Right cardiac atrium (tissue), 5 donors: Measurements from ENCODE around the gene DNAH7. TPM values are rescaled to one million over a fixed set of nuclear protein-coding genes. Genes with fewer than 3 reads are reported as not detected.

Experiments used
- ATAC-seq, 2 donors: fragments of 200-7000 bp; cut with Tn5 transposase; one replicate each; pipeline versions ENCODE4 v1.8.0 to v1.9.1; 2020; ENCODE audit warnings: moderate library complexity in 2 of 2, mild to moderate bottlenecking in 1 of 2
- DNase-seq, 3 donors: peaks; one replicate each; pipeline ENCODE4 v3.0.0-alpha.2; 2020
- H3K27ac ChIP-seq: one replicate; pipeline ENCODE4 v1.5.1; 2013; ENCODE audit warnings: mild to moderate bottlenecking, low read length, control low read depth, moderate library complexity
- H3K27me3 ChIP-seq: one replicate; pipeline ENCODE4 v1.6.1; 2013; ENCODE audit not compliant: control insufficient read depth, insufficient read depth
- H3K4me1 ChIP-seq: one replicate; pipeline ENCODE4 v1.6.1; 2013; ENCODE audit warnings: low read length; ENCODE audit not compliant: control insufficient read depth, insufficient read depth
- H3K4me3 ChIP-seq: one replicate; pipeline ENCODE4 v1.5.1; 2013; ENCODE audit warnings: low read length, control low read depth
- H3K9me3 ChIP-seq: one replicate; pipeline ENCODE4 v1.6.1; 2013; ENCODE audit warnings: low read length; ENCODE audit not compliant: control insufficient read depth
- WGBS: extraction: QIAGEN DNeasy Blood & Tissue Kit; methylation state at CpG from one replicate; pipeline ENCODE4 v1.1.7; 2013; 5-methylcytosine and 5-hydroxymethylcytosine counted together
- intact Hi-C, 4 donors: fragments of 100-400 bp; cut with DNase I; formaldehyde crosslinking; loops; one replicate each; pipeline versions ENCODE4 v1.11.0 to v1.14.0; 2022 to 2023
- polyA plus RNA-seq: library from polyadenylated mRNA; stranded (reverse); fragments of 200-250 nt; gene quantifications from one replicate; pipeline ENCODE4 v1.2.3, GENCODE V29; 2013
- total RNA-seq, 4 donors: library from RNA; stranded (reverse); fragmentation: NEBNext Ultra II Directional; extraction: Animal tissue kit (Norgen Biotek cat#: 25700); gene quantifications; one replicate each; pipeline ENCODE4 v1.2.1, GENCODE V29; 2021
- donor health status: healthy with polysubstance abuse.
- donor health status: DM: no; HTN: yes; CAD: no.
- donor health status: DM: no; HTN: no; CAD: no.
- donor health status: DM: no; HTN: yes; CAD: no; lungs with severe emphysema.
- donor health status: DM: yes; HTN: yes; CAD: no.

Gene DNAH7
- total and polyA plus RNA-seq, 5 donors, result 0.16 to 0.77 (median 0.48) TPM

- H3K27ac ChIP-seq, result no peak overlapping the region
- H3K9me3 ChIP-seq, result no peaks in the 10 kb centered on the region
- intact Hi-C loops, result no loop called here
- DNase-seq (no peak), ATAC-seq (no peak)
- 85% methylated on average over 7 of the region's 7 CpGs for WGBS
- no peak overlapping the region for H3K4me3 ChIP-seq
- H3K4me1 ChIP-seq, result no peaks in the 10 kb centered on the region
- no peaks in the 10 kb centered on the region for H3K27me3 ChIP-seq
These were observed 312.3 kb downstream of the DNAH7 start for GRCh38 chr2:195756218-195756942.

DNA sequence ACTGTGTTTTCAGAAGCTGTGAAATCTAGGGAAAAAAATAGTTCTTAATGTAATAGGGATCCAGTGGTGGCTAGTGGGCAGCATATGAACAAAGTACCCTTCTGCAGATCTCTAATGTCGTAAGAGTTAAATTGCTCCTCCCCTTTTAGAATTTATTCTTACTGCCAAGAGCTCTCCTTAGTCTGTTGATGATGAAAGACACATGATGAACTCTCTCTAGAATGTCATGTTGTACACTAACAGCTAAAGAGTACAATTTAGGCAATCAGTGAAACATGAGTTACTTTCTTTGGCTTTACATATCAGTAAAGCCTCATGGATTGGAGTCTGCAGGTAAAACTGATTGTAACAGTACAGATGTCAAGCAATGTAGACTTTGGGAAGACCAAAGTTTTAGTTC, 327.4 kb downstream of the DNAH7 start:
- no peak overlapping the region for H3K27ac ChIP-seq
- ATAC-seq (no peak), DNase-seq (no peak)
- WGBS, result 99% methylated on average over 1 of the region's 1 CpG
- H3K27me3 ChIP-seq, result no peaks in the 10 kb centered on the region
- no peaks in the 10 kb centered on the region for H3K9me3 ChIP-seq
- no peak overlapping the region for H3K4me3 ChIP-seq
- intact Hi-C loops, result no loop called here
- H3K4me1 ChIP-seq, result no peaks in the 10 kb centered on the region

DNA sequence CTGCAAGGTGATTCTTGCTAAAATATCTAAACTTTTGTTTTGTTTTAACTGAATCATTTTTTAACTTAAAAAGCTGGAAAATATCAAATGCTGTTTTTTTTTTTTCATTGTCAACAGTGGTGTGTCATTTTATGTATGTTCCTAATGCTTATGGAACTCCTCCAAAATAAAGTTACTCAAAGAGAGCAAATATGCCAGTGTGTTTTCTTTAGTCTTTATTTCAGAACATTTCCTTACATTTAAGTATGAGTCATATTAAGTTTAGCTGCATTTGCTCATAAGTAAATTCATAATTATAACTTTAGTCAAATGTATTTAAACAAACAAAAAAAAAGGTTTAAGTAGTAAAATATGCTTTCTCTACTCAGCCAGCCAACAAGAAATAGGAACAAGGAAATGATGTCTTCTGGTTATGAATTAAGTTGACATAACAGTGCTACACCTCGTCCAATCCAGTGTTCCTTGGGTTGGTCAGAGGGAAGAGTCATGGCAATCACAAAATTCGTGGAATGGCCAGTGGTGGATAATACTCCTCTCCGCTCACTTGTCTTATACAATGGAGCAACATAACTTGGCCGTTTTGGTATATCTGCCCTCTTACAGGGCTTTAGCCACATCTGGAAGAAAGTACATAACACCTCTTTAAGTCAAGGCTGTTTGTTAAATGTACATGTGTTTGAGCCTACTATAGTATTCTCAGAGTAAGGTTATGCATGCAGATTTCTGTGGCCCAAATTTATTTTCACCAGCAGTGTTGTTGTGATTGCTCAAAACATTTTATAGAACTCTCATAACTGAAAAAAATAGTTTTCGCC, 330.9 kb downstream of the DNAH7 start:
- DNase-seq (no peak), ATAC-seq (no peak)
- H3K9me3 ChIP-seq, result no peaks in the 10 kb centered on the region
- H3K27ac ChIP-seq, result no peak overlapping the region
- H3K4me3 ChIP-seq, result no peak overlapping the region
- H3K4me1 ChIP-seq, result no peaks in the 10 kb centered on the region
- no peaks in the 10 kb centered on the region for H3K27me3 ChIP-seq
- 85% methylated on average over 5 of the region's 5 CpGs for WGBS
- intact Hi-C loops, result no loop called here

DNA sequence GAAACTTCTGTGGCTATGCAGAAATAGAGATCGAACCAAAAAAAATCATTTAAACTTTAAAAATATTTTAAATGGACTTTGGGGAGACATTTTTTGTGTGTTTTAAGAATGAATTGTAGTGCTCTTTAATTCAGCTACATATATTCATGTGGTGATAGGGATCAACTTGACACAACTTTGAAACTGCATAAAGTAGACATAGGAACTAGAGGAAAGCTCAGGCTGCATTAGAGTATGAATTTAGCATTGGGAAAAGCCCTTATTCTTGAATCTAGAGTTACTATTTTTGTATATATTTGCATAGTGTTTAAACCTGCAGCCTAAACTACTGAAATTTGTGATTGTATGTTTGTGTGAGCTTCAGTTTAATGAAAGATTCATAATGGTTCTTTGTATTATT, 333.3 kb downstream of the DNAH7 start:
- Histone ChIP-seq H3K27ac (no peak overlapping the region), H3K4me1 (no peaks in the 10 kb centered on the region), H3K9me3 (no peaks in the 10 kb centered on the region), H3K4me3 (no peak overlapping the region), H3K27me3 (no peaks in the 10 kb centered on the region)
- 94% methylated on average over 1 of the region's 1 CpG for WGBS
- no peak for ATAC-seq
- no peak for DNase-seq
- intact Hi-C loops, result no loop called here

DNA sequence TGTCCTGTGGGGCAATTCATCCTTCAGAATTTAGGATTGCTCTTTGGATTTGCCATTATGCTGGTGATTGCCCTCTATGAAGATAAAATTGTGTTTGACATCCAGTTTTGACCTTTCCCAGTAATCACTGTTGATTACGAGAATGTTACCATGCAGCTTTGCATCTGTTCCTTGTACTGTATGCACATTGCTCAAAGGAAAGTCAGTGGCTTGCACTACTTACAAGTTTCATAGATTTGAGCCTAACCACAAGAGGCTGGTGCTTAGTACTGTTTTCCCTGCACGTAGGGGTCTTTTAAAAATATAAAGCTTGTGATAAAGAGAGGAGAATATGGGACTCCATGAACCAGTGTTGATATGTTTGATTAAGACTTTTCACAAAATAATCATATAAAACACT, 333.7 kb downstream of the DNAH7 start:
- H3K27me3 ChIP-seq, result no peaks in the 10 kb centered on the region
- ATAC-seq (no peak), DNase-seq (no peak)
- no peak overlapping the region for H3K4me3 ChIP-seq
- no peaks in the 10 kb centered on the region for H3K9me3 ChIP-seq
- 89% methylated on average over 2 of the region's 2 CpGs for WGBS
- no peak overlapping the region for H3K27ac ChIP-seq
- H3K4me1 ChIP-seq, result no peaks in the 10 kb centered on the region
- intact Hi-C loops, result no loop called here

DNA sequence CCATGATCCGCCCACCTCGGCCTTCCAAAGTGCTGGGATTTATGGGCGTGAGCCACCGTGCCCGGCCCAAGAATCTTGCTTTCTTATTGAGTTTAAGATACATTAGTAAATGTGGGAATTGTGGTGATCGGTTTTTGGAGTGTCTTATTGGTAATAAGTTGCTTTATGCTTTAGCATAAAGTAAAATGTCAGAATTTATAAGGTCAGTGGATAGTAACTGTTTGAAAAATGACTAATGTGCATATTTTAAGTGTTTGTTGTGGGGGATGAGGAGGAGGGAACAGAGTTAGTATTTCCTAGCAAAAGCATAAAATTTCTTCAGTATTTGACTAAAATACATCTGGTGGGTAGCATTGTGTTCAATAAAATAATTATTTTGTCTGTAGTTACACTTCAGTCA, 334.2 kb downstream of the DNAH7 start:
- H3K4me1 ChIP-seq, result no peaks in the 10 kb centered on the region
- 96% methylated on average over 6 of the region's 6 CpGs for WGBS
- no peak for ATAC-seq
- H3K27me3 ChIP-seq, result no peaks in the 10 kb centered on the region
- intact Hi-C loops, result no loop called here
- DNase-seq, result no peak
- H3K27ac ChIP-seq, result no peak overlapping the region
- no peak overlapping the region for H3K4me3 ChIP-seq
- no peaks in the 10 kb centered on the region for H3K9me3 ChIP-seq

GRCh38 chr2:195733831-195734230, 334.8 kb downstream of the DNAH7 start:
- ATAC-seq, result no peak
- intact Hi-C loops, result no loop called here
- H3K4me3 ChIP-seq, result no peak overlapping the region
- H3K27ac ChIP-seq, result no peak overlapping the region
- no peak for DNase-seq
- no peaks in the 10 kb centered on the region for H3K4me1 ChIP-seq
- H3K9me3 ChIP-seq, result no peaks in the 10 kb centered on the region
- no peaks in the 10 kb centered on the region for H3K27me3 ChIP-seq

GRCh38 chr2:195732574-195732973, 336.1 kb downstream of the DNAH7 start:
- Histone ChIP-seq H3K4me3 (no peak overlapping the region), H3K9me3 (no peaks in the 10 kb centered on the region), H3K4me1 (no peaks in the 10 kb centered on the region), H3K27ac (no peak overlapping the region), H3K27me3 (no peaks in the 10 kb centered on the region)
- intact Hi-C loops, result no loop called here
- DNase-seq (no peak), ATAC-seq (no peak)
- 81% methylated on average over 1 of the region's 1 CpG for WGBS

GRCh38 chr2:195730912-195731311, 337.7 kb downstream of the DNAH7 start:
- Histone ChIP-seq H3K9me3 (no peaks in the 10 kb centered on the region), H3K4me3 (no peak overlapping the region), H3K27ac (no peak overlapping the region), H3K27me3 (no peaks in the 10 kb centered on the region), H3K4me1 (no peaks in the 10 kb centered on the region)
- ATAC-seq (no peak), DNase-seq (no peak)
- intact Hi-C loops, result no loop called here
- 93% methylated on average over 3 of the region's 3 CpGs for WGBS

- 97% methylated on average over 4 of the region's 4 CpGs for WGBS
- no peaks in the 10 kb centered on the region for H3K27me3 ChIP-seq
- H3K4me1 ChIP-seq, result no peaks in the 10 kb centered on the region
- no peak overlapping the region for H3K27ac ChIP-seq
- DNase-seq, result no peak
- ATAC-seq, result no peak
- intact Hi-C loops, result no loop called here
- H3K4me3 ChIP-seq, result no peak overlapping the region
- H3K9me3 ChIP-seq, result no peaks in the 10 kb centered on the region
These were observed 341.5 kb downstream of the DNAH7 start for GRCh38 chr2:195727106-195727505.

GRCh38 chr2:195722075-195722474, 346.6 kb downstream of the DNAH7 start:
- Histone ChIP-seq H3K27ac (no peak overlapping the region), H3K9me3 (no peaks in the 10 kb centered on the region), H3K4me3 (no peak overlapping the region), H3K4me1 (no peaks in the 10 kb centered on the region), H3K27me3 (no peaks in the 10 kb centered on the region)
- WGBS, result 98% methylated on average over 1 of the region's 1 CpG
- intact Hi-C loops, result no loop called here
- ATAC-seq (no peak), DNase-seq (no peak)
